HG02840 (cell line): ENCODE results near the gene CSF3R.
"Not testable (repeated sequence)": the region's sequence is repeated elsewhere in the genome, so short reads cannot be mapped to it uniquely, and the experiment has no call there.

Source experiments
- ATAC-seq: cut with Tn5 transposase; IDR thresholded peaks from one replicate; pipeline ENCODE4 v1.9.1; 2021; ENCODE audit warnings: mild to moderate bottlenecking, moderate library complexity, moderate number of reproducible peaks; ENCODE audit not compliant: unreplicated experiment, low FRiP score

Gene CSF3R

DNA sequence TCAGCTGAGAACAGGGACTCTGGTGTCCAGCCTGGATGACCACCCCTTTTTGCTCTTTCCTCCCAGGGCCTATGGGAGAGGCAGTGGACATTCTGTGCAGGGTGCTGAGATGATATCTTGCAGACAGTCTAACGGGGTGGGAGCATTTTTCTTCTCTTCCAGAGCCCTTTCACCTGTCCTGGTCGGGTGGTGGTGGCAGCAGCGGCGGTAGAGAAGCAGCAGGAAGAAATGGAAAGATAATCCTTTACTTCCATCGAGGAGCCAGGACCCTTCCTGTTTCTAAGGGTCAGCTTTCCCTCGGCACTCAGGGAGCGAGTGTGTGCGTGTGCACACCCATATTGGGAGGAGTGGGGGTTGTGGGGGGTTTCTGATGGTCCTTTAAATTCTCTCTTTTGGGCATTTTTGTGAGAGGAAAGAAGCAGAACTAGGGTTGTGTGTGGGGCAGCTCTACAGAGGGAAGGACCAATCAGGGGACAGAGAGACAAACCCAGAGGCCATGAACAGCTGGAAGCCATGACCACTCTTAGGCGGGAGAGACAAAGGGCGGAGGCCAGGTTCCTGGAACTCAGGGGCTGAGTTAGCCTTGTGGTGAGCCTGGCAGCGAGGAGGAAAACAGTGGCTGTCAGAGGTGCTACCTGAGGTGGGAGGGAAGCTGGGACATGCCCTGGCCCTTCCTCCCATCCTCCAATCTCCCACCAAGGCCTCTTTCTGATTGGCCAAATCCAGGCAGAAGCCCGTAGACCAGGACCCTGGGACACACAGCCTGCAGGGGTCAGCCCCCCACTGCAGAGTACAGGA, 31.2 kb upstream of the CSF3R start:
- no peak for ATAC-seq

DNA sequence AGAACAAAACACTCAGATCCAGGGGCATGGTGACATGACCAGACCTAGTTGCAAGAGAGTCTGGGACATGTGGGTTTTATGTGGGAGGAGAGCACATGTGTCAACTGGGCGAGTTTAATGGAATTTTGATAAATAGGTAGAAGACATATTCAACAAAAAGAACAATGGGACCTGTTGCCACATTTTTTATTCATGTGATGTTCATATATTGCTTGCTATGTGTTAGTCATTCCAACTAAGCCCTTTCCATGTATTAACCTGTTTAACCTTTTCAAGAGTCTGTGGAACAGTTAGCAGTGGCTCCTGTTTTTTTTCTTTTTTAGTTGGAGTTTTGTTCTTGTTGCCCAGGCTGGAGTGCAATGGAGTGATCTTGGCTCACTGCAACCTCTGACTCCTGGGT, 30.1 kb upstream of the CSF3R start:
- no peak for ATAC-seq

DNA sequence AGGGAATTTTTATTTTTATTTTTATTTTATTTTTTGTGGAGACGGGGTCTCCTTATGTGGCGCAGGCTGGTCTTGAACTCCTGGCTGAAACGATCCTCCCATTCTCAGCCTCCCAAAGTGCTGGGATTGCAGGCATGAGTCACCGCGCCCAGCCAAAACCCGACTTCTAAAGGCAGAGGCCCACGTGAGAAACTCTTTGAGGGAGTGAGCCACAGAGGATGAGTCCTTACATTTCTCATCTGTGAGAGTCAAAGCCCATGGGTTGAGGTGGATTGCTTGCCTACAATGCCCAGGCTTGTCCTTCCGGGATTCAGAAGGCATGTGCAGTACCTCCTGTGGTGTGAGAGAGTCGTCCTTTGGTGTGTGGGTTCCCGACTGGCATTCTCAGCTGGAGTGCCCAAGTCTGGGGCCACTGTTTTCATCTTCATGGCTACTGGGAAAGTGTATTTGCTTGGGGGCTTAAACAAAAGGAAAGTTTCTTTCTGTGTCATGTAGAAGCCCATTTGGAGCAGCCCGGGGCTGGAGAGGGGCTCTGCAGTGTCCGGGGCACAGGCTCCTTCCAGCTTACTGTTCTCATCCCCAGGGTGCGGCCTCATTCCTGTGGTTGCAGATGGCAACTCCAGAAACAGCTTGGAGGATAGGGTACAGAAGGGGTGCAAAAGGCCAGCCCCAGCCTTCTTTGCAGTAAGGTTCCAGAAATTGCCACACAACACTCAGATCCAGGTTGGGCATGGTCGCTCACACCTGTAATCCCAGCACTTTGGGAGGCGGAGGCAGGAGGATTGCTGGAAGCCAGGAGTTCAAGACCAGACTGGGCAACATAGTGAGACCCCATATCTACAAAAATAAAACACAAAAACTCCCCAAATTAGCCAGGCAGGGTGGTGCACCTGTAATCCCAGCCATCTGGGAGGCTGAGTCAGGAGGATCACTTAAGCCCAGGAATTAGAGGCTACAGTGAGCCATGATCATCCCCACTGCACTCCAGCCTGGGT, 29.4 kb upstream of the CSF3R start:
- no peak for ATAC-seq

DNA sequence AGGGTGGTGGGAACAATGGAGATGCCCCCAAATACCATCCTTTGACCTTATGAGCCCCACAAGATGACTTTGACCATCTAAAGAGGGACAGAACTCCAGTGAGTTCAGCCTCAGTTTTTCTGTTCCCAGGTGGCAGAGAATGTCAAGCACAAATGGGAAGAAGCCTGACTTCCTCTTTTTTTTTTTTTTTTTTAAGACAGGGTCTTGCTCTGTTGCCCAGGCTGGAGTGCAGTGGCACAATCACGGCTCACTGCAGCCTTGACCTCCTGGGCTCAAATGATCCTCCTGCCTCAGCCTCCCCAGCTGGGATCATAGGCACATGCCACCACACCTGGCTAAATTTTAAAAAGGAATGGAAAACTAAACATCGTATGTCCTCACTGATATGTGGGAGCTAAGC, 28.5 kb upstream of the CSF3R start:
- not testable (repeated sequence) for ATAC-seq

DNA sequence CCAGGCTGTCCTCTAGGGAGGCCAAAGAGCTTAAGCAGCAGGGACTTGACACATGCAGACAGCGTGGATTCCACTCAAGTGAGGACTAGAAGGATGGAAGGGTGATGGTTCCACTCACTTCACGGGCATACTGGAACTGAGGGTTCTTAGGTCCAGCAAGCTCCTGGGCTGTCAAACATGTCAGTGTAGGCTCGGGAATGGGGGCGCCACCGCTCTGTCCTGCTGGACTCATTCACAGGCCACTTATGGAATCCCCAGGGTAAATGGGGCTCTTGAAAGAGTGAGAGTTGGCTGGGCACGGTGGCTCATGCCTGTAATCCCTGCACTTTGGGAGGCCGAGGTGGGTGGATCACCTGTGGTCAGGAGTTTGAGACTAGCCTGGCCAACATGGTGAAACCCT, 27.7 kb upstream of the CSF3R start:
- ATAC-seq = no peak

DNA sequence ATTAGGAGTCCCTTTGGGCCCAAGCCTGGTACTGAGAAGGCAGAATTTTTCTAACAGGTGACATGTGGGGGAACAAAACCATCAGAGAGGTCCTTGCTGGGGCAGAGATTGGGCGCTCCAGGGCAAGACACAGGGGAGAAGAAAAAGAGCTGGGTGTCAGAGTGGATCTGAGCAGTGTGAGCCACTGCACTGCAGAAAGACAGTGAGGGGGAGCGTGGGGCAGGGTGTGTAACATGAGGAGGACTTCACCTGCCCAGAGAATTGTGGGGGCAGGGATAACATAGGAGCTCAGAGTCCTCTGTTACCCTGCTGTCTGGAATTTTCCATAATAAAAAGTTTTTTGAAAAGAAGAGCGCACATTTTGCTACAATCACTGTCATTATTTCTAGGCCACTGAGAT, 25.5 kb upstream of the CSF3R start:
- no peak for ATAC-seq

DNA sequence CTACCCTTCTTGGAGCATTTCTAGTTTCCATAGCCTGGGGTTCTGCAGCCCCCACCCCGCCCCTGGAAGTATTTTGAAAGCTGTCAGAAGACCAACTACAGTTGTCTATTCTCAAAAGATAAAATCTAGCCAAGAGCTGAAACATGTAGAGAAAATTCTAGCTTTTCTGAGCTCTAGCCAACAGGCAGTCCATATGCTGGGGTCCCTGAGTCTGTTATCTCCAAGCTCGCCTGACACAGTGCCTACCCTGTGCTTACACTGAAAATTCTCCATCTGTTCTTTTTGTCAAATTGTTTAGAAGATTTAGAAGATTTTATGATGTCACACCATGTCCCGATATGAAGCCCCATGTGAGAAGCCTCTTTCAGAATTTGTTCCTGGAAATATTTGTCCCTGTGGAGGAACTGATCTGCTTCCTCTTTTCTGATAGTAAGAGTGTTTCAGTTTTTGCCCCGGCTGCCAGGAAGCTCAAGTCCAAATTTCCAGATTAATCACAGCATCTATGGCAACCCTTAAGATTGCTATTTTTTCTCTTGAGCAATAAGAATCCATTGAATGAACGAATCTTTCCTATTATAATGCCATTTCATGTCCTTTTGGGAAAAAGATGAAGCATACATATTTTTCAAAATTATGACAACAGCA, 23.7 kb upstream of the CSF3R start:
- no peak for ATAC-seq

DNA sequence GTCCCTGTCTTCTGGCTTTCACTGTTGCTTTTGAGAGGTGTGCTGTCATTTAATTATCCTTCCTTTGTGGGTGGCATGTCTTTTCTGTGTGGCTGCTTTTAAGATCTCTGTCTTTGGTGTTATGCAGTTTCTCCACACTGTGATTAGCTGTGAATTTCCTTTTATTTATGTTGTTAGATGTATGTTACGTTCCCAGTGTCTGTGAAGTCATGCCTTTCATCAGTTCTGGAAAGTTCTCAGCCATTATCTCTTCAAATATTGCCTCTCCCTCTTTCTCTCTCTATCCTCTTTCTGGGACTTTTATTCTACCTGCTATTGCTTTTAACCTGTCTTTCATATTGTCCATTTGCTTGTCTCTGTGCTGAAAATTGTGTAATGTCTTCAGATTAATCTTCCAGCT, 21.0 kb upstream of the CSF3R start:
- ATAC-seq = no peak

DNA sequence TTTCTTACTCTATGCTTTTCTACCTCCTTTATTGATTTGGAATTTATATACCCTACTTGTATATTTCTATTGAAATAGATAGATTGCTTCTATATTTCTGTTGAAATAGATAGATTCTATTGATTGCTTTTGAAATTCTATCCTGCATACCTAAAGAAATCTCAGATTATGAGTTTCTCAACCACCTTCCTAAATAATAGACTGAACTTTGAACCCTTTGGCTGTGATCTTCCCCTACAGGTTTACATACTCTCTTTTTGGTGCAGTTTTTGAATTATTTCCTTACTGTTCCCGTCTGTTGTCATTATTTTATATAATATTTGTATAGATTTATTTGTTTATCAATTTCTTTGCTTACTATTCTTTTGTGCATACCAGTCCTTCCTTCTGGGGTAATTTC, 20.4 kb upstream of the CSF3R start:
- no peak for ATAC-seq

DNA sequence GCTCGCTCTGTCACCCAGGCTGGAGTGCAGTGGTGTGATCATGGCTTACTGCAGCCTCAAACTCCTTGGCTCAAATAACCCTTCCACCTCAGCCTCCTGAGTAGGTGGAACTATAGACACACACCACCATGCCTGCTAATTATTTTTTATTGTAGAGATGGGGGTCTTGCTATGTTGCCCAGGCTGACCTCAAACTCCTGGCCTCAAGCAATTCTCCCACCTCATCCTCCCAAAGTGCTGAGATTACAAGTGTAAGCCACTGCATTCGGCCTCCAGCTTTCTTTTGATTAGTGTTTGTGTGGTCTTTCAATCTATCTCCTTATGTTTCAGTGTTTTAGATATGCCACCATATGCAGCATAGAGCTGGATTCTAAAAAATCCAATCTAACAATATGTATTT, 19.9 kb upstream of the CSF3R start:
- ATAC-seq = no peak

DNA sequence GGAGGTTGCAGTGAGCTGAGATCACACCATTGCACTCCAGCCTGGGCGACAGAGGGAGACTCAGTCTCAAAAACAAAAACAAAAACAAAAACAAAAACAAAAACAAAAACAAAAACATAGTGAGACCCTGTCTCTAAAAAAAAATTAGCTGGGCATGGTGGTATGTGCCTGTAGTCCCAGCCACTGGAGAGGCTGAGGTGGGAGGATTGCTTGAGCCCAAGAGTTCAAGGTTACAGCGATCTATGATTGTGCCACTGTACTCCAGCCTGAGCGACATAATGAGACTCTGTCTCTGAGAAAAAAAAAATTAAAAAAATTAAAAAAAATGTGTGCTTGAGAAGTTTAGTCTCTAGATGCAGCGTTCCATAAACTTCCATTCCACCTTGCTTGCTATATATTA, 19.2 kb upstream of the CSF3R start:
- ATAC-seq = not testable (repeated sequence)

DNA sequence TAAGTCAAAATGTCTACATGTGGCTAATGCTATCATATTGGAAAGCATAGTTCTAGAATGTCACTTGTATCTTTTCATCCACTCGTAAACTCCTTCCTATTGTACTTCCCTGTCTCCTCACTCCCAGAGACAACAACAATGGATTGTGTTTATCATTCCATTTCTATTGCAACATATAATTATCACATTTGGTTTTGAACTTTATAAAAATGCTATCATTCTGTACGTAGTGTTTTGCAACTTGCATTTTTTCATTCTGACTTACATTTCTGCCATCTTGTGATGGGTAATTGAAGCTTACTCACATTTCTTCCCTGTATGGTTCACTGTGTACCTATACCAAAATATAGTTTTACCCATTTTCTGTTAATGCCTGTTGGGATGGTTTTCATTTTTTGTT, 14.5 kb upstream of the CSF3R start:
- ATAC-seq = no peak

DNA sequence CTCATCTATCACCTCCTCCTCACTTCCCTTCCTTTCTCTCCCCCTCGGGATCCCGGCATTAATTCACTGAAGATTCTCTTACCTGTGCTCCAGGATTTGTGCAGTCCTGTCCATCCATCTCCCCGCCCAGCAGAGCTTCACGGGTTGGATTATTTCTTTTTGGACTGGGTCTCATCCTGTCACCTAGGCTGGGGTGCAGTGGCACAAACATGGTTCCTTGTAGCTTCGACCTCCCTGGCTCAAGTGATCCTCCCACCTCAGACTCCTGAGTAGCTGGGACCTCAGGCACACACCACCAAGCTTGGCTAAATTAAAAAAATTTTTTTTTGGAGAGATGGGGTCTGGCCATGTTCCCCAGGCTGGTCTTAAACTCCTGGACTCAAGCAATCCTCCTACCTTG, 12.3 kb upstream of the CSF3R start:
- ATAC-seq = no peak

DNA sequence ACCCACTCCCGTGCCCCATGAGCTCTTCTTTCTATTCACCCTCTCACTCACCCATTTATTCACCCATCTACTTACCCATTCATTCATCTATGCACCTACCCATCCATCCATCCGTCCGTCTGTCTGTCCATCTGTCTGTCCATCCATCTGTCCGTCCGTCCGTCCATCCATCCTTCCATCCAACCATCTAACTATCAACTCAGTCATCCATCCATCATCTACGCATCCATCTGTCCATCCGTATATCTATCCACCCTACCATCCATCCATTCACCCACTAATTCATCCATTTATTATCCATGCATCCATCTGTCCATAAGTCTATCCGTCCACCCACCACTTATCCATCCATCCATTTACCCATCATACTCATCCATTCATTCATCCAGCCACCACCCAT, 10.8 kb upstream of the CSF3R start:
- ATAC-seq = no peak

DNA sequence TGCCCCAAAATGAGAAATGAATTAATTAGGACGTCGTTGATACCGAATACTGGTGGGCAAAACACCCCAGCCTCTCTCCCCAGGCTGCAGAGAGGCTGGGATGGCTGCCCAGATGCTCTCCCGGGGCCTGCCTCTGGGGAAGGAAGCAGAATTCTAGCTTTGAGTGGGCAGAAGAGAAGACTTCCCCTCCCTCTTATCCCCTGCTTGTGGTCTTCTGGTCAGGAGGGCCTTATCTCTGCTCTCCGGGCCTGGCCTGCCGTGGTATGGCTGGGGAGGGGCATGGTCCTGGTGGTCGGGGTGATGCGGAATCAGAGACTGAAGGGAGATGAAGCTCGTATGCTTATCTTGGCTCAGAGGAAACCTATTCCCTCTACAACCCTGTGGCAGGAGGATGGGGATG, 9.8 kb upstream of the CSF3R start:
- no peak for ATAC-seq

DNA sequence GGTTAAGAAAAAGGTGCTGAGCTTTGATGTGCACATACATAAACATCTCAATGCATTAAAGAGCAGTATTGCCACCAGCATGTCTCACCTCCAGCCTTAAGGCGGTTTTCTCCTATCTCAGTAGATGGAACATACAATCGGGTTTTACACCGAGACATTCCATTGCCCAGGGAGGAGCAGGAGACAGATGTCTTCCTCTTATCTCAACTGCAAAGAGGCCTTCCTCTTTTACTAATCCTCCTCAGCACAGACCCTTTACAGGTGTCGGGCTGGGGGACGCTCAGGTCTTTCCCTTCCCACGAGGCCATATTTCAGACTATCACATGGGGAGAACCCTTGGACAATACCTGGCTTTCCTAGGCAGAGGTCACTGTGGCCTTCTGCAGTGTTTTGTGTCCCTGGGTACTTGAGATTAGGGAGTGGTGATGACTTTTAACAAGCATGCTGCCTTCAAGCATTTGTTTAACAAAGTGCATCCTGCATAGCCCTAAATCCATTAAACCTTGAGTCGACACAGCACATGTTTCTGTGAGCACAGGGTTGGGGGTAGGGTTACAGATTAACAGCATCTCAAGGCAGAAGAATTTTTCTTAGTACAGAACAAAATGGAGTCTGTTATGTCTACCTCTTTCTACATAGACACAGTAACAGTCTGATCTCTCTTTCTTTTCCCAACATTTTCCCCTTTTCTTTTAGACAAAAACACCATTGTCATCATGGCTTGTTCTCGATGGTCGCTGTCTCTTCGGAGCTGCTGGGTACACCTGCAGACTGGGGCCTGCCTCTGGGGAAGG, 6.7 kb upstream of the CSF3R start:
- not testable (repeated sequence) for ATAC-seq

DNA sequence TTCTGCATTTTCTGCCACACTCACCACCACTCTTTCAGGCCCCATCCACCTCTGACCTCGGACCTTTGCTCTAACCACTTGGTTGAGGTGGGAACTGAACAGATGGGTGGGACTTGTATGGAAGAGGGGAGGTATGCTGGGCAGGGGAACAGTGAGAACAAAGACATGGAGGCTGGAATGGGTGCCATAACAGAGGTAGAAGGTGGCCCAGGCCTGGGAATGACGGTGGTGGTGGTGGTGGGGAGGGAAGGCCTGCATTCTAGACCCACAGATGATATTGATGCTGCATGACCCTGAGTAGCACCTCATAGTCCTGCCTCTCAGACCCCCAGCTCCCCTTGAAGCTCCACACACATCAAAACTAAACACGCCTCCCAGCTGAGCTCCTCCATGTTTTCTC, 5.2 kb upstream of the CSF3R start:
- ATAC-seq = no peak

DNA sequence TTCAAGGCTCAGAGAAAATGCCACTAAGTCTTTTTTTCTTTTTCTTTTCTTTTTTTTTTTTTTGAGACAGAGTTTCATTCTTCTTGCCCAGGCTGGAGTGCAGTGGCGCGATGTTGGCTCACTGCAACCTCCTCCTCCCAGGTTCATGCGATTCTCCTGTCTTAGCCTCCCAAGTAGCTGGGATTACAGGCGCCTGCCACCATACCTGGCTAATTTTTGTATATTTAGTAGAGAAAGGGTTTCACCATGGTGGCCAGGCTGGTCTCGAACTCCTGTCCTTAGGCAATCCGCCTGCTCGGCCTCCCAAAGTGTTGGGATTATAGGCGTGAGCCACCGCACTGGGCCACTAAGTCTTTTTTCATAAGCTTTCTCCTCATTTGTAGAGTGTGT, 4.6 kb upstream of the CSF3R start:
- ATAC-seq = not testable (repeated sequence)

DNA sequence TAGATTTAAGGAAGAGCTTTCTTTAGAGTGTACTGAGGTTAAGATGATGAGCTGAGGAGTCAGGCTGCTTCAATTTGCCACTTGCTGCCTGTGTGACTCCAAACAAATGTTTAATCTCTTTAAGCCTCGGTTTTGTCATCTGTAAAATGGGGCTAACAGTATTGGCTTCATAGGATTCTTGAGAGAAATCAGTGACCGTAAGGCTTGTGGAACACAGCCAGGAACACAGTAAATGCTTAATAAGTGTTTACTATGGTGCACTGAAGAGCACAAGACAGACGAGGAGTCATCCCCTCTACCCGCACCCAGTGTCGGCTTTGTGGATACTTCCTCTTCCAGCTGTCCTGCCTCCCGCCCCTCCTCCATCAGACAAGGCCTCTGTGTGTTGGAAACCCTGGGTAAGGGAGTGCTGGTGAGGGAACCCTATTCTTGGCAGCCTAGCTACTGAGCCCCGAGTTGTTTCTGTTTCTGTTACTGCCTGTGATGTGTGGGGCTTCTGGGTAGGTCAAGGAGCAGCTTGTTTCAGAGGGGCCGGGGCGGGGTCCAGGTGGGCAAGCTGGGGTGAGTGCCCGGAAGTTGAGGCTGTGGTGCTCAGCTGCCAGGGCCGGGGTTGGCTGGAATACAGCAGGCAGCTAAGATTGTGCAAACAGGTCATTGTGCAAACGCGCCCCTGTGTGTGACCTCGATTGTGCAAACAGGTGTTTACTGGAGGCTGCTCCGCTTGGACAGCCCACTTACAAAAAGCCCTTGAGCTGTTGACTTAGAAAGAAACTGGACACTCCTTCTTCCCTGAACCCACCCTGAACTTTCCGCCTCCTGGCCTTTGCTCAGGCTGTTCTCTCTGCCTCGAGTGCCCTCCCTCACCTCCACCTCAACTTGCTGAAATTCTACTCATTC, 4.0 kb upstream of the CSF3R start:
- no peak for ATAC-seq
